ENCODE measurements around the gene CRAMP1.
"Not testable (repeated sequence)": the region's sequence is repeated elsewhere in the genome, so short reads cannot be mapped to it uniquely, and the experiment has no call there.

Gene CRAMP1

DNA sequence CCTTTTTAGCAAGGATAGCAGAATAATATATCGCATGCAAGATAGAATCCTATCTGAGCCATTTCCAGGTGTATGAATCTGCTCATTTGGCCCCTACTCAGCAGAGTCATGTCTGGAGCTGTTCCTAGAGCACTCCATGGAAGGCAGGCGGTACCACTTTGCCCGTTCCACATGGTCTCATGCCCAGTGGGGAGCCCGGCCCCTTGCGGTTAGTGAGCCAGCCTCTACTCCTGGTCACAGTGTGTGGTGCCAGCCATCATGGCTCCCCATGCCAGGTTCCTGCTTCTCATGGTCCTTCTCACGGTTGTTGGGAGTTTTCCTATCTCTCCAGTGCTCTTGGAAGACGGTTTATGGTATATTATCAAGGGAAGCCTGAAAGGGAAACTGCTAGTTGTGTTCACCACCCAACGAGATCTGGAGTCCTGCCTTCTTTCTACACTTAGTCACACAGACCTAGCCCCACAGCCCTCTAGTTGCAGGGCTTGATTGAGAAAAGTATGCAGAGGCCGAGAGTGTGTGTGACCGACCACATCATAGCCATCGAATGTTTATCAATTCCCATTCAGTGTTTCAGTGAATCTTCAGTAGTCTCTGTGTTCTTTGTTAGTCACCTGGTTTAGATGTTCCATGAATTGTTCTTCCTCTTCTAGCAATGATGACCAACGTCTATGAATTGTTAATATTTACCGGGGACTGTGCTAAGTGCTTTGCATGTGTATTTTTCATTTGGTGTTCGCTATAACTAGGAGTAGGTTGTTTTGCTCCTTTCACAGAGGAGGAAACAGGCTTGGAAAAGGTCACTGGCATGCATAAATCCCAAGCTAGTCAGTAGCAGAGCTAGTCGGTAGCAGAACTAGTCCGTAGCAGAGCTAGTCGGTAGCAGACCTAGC is 75.5 kb downstream of the CRAMP1 start:
- DNase-seq (ENCODE audit: low read depth) = no peak

DNA sequence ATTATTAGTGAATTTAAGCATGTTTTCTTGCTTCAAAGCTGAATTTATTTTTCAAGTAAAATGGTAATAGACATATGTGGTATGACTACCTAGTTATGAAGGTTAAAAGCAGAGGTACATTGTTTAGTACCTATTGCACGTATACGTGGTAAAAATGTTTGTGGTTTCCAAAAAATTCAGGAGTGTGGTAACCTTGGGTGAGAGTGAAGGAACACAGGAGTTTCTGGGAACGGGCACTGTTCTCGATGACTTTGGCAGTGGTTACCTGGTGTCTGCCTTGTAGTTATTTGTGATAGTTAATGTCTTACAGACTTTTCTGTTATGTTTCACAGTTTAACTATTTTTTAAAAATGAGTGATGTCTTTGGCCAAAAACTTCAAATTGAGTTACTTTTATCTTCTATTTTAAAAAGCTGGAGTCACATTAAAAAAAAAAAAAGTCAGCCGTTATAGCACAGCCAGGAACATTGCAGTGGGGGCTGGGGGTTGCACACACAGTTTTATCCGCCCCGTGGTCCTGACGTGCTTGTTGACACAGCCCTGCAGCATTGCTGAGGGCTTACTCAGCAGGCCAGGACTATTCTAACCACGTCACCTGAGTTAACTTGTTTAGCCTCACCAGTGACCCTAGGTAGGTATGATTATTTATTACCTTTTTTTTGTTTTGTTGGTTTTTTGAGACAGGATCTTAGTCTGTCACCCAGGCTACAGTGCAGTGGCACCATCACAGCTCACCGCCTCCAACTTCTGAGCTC is 76.8 kb downstream of the CRAMP1 start:
- DNase-seq (ENCODE audit: low read depth) = no peak

DNA sequence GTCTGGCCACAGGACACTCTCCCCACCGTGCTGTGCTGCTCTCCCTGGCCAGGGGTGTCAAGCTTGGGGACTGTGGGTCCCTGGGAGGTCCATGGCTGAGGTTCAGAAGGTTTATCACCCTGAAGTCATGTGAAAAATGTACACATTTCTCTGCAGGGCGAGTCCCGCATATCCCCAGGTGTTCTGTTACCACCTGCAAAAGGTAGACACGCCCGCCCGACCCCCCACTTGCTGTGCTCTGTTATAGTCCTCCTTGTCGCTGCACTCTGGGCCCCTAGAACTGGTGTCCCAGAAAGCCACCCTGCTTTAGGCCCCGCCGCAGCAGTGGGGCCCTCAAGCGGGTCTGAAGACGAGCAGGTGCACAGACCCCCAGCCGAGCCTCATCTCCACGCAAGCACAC is 77.7 kb downstream of the CRAMP1 start:
- DNase-seq (ENCODE audit: low read depth) = no peak

DNA sequence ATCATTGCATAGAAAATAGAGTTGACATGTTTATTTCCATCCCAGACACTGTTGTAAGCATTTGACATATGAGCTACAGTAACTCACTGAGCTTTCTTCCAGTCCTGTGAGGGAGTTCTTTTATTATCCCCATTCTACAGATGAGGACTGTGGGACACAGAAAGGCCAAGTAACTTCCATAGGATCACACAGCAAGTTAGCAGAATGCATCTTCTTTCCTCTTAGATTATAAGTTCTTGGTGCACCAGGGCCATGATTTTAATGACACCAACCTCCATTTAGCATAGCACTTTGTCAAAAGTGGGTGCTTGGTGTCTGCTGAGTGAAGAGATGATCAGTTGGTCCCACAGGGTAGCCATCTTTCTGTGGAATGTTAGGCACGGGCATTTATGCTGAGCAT is 78.7 kb downstream of the CRAMP1 start:
- no peak for DNase-seq (ENCODE audit: low read depth)

DNA sequence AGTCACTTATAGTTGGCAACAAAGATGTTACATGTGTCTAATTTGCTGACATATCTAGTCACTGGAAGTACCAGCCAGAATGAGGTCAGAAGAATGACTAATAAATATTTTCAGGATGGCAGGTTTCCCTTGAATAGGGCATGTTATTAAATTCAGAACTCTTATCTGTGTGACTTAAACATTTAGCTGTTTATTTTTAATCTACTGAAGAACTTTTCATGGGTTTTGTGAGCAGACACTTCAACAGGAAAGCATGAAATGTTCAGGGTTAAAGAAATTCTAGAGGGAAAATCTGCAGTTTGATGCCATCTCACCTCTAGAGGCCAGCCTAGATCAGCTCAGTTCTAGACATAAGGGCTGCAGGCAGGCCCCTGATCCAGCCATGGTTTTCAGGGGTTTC is 79.1 kb downstream of the CRAMP1 start:
- DNase-seq (ENCODE audit: low read depth) = no peak

DNA sequence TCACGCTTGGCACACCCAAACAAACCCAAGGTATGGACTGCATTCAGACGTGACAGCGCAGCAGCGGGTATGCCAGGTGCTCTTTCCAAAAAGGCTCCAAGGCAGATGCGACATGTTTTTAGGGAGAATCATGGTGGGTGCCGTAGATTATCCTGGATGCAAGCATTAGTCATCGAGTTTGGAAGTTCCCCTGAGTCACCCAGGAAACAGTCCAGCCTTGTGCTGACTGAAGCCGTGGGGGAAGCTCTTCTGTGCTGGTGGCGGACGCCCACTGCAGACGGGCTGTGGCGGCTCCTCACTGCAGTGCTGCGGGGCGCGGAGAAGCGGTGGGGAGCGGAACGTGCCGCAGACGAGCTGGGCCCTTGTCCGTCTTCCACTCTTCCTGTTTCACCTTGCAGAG is 79.8 kb downstream of the CRAMP1 start:
- DNase-seq (ENCODE audit: low read depth) = no peak

DNA sequence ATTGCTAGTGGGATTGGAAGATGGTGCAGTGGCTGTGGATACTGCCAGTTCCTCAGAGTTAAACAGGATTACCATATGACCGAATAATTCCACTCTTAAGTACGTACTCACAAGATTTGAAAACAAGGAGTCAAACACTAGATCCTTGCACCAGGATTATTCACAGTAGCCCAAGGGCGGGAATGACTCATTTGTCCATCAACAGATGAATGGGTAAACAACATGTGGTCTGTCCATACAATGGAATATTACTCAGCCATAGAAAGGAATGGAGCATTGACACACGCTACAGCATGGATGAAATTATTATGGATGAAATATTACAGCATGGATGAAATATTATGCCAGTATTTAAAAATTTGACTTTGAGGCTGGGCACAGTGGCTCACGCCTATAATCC is 84.7 kb downstream of the CRAMP1 start:
- no peak for DNase-seq (ENCODE audit: low read depth)

DNA sequence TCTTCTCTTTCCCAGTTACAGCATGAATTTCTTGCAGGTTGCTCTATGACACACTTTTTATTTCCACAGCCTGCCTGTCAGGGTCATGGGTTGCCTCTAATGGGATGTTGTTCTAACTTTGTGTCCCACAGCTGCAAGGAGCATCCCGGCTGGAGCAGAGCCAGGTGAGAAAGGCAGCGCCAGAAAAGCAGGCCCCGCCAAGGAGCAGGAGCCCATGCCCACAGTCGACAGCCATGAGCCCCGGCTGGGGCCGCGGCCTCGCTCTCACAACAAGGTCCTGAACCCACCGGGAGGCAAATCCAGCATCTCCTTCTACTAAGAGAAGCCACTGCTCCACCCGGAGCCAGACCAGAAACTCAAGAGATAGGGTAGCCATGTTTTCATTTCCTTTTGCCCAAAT is 86.5 kb downstream of the CRAMP1 start:
- no peak for DNase-seq (ENCODE audit: low read depth)

DNA sequence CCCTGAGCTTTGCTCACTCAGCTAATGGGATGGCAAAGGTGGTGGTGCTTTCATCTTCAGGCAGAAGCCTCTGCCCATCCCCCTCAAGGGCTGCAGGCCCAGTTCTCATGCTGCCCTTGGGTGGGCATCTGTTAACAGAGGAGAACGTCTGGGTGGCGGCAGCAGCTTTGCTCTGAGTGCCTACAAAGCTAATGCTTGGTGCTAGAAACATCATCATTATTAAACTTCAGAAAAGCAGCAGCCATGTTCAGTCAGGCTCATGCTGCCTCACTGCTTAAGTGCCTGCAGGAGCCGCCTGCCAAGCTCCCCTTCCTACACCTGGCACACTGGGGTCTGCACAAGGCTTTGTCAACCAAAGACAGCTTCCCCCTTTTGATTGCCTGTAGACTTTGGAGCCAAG is 88.1 kb downstream of the CRAMP1 start:
- DNase-seq (ENCODE audit: low read depth) = no peak

DNA sequence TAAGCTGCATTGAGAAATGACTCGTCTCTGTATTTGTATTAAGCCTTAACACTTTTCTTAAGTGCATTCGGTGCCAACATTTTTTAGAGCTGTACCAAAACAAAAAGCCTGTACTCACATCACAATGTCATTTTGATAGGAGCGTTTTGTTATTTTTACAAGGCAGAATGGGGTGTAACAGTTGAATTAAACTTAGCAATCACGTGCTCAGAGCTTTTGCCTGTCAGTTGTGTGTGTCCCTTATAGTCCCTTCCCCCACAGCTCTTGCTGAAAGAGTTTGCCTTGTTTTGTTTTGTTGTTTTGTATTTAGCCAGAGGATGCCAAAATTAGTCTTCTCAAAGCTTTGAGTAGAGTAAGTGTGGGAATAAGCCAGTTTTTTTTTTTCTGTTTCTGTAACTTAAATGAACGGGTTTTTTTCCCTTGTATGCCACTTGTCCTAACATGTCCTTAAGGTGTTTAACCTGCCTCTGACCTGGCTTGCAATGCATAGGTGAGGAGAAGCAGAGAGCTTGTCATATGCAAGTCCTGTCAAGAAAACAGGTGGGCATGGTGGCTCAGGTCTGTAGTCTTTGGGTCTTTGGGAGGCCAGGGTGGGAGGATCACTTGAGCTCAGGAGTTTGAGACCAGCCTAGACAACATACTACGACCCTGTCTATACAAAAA is 89.2 kb downstream of the CRAMP1 start:
- no peak for DNase-seq (ENCODE audit: low read depth)

DNA sequence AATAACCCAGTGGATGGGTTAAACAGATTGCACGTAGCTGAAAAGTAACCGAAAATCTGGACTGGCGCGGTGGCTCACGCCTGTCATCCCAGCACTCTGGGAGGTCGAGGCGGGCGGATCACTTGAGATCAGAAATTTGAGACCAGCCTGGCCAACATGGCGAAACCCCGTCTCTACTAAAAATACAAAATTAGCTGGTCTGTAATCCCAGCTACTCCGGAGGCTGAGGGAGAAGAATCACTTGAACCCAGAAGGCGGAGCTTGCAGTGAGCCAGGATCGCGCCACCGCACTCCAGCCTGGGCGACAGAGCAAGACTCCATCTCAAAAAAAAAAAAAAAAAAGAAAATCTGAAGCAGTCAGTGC is 93.1 kb downstream of the CRAMP1 start:
- DNase-seq (ENCODE audit: low read depth) = not testable (repeated sequence)

DNA sequence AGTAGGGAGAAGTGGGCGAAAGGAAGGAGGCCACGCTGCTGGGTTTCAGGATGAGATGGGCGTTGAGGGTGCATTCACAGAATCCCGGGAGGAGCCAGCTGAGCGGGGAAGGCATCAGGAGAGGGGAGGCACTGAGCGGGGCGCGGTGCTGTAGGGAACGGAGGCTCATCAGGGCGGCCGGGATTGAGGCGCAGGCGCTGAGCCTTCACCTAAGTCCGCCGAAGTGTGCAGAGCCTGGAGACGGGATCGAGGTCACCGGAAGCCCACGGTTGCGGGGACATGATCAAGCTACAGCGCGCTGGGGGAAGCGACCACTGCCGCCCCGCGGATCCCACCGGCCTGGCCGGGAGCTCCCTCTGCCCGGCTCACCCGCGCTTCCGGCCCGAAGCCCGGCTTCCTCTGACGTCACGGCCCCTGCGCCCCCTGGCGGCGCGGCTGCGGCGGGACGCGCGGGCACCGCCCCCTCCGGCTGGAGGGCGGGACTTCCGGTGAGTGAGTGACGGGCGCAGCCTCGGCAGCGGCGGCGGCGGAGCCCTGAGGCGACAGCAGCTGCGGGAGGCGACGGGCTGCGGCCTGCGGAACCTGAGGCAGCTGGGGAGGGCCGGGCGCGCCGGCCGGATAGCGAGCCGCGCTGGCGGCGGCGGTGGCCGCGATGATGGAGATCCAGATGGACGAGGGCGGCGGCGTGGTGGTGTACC is 93.7 kb downstream of the CRAMP1 start, which contains the start of gene MAPK8IP3:
MAPK8IP3 (plus strand) TSS at position 508 of the 698 bp plus-strand sequence; CDS start at position 653, 145 bp downstream.
- DNase-seq (ENCODE audit: low read depth) = peak; percentile 88

DNA sequence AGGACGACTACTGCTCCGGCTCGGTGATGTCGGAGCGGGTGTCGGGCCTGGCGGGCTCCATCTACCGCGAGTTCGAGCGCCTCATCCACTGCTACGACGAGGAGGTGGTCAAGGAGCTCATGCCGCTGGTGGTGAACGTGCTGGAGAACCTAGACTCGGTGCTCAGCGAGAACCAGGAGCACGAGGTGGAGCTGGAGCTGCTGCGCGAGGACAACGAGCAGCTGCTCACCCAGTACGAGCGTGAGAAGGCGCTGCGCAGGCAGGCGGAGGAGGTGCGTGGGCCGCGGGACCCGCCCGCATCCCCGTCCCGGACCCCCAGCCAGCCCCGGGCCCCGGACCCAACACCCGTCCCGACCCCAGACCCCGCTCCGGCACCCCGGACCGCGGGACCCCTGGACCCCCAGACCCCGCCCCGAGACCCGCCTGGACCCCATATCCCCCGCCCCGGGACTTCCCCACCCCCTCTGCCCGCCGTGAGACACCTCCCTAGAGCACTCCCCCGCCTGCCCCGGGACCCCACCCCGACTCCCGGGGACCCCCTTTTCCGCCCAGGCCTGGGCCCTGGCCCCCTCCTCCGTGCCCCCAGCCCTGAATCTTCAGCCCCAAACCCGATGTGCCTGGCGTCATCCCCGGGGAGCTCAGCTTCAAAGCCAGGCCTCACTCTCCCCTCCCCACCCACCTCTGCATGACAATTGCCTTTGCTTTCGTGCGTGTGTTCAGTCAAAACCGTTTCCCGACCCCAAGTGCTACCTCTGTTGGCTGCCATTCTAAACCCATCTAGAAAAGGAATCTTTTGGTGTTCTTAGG is 94.4 kb downstream of the CRAMP1 start:
- no peak for DNase-seq (ENCODE audit: low read depth)

DNA sequence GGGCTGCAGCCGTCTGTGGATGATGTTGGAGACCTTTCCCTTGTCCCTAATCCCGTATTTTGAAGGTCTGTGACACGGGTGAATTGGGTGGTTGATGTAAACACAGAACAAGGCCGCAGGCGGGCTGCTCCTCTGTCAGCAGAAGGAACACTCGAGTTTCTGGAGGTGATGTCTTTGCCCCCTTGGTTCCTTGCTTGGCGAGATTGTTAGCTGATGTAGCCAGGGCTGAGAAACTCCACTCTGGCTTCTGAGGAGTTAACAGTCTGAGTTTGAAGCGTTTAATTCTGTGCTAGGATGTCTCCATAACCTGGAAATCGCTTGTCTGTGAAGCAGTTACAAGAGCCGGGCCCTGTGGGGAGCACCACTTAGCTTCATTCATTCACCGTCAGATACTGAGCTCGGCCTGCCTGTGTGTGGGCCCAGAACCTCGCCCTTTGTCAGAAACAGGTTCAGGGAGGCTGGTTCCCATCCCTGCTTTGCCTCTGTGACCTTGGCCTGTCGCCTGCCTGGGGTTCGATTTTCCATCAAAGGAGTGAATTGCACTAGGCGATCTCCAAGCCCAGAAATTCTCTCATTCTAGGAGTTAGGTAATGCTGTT is 95.1 kb downstream of the CRAMP1 start:
- DNase-seq (ENCODE audit: low read depth) = no peak

DNA sequence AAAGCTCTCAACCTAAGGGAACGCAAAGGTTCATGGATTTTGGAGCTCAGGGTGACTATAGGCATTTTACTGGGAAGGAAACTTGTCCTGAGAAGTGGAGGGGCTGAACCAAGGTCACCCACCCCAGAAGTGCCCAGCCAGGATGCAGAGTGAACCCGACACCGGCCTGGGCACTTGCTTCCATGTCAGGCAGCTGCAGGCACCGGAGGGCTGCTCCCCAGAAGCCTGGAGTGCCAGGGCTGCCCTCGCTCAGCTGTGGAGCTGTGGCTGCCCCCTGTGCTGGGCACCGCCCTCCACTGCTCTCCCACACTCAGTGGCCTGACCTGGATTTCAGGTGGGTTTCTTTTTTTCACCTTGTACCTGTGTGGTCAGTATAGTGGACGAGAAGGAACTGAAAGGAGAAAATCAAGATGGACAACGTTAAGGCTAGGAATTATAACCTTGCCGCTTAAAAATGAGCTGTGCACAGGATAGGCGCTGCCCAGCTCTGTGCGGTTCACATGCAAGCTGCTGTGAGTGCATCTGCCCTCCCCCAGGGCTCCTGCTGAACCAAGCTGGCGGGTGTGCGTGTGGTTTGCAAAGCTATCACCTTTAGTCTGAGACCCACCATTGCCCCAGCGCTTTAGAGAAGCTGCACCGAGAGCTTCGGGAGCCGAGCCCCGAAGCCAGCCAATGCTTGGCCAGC is 96.1 kb downstream of the CRAMP1 start:
- DNase-seq (ENCODE audit: low read depth) = no peak

DNA sequence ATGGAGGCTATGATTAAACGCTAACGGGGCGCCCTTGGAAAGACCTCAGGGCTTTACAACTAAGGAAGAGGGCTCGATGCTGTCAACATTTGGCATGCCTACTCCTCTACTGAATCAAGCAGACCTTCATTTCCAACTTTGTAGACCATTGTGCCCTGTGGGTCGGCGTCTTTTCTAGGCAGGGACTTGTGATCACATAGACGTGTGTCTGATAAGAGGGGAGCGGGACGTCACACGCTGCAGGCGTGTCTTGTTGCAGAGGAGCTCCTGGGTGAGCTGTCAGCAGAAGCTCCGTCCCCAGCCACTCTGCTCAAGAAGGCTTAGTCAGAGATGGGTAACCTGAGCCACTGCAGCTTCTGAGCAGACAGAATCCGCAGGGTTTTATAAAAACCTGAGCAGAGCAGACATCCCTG is 96.6 kb downstream of the CRAMP1 start:
- no peak for DNase-seq (ENCODE audit: low read depth)

DNA sequence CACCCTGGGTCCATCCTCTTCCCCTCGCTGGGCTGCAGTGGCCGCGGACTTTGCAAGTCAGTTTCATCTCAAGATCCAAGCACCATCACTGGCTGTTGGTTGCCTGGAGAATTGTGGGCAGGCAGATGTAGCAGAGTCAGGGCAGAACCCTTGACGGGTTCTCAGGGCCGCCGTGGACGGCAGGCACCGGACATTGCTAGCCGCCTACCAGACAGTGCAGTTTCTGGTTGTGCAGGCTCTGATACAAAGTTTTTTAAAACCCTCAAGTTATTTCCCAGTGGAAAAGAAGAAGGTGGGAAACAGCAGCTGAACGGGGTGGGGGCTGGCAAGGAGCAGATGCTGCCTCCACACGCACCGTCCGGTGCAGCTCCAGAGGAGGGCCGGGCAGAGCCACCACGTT is 97.2 kb downstream of the CRAMP1 start:
- DNase-seq (ENCODE audit: low read depth) = no peak

DNA sequence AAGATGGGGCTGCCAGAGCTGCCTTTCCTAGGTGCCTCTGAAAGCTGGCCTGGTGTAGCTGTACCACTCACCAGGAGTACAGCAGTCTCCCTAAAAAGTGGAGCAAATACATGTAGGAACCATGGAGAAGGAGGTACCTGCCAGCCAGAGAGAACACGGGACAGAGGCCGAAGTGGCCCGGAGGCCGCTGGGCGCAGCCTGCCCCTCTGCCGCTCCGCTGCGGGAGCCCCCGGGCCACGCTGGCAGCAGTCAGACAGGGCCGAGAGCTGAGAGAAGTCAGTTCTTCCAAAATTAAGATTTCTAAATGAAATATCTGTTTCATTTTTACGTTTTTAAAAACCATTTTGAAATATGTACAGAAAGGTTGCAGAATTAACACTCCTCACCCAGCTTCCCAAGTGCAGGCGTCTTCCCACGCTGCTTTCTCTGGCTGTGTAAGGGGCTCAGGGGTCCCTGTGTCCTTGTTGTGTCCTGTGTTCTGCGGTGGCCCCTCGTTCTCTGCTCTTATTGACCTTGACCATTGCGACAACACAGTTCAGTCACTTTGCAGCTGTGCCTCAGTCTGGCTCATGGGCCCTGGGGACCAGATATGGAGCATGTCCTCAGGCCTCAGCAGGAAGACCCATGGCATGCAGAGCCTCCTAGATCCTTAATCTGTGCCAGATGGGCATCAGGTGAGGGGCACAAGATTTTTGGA is 98.8 kb downstream of the CRAMP1 start:
- no peak for DNase-seq (ENCODE audit: low read depth)

DNA sequence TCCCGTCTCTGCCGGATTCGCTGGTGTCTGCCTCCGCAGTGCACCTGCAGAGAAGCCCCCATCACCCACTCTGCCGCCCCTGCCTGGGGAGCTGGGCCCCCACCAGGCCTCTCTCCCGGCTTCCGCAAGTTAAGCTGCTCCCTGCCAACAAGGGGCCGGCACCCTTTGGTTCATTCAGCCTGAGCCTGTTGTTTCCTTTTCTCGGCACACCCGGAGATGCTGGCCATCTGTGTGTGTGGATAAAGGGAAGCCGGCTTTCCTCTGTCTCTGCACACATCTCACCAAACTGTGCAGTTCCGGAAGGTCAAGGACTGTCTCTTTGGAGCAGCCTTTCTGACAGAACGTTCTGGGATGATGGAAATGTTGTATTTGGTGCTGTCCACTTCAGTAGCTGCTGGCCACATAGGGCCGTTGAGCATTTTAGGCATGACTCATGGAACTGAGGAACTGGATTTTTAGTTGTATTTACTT is 100.7 kb downstream of the CRAMP1 start:
- DNase-seq (ENCODE audit: low read depth) = no peak

DNA sequence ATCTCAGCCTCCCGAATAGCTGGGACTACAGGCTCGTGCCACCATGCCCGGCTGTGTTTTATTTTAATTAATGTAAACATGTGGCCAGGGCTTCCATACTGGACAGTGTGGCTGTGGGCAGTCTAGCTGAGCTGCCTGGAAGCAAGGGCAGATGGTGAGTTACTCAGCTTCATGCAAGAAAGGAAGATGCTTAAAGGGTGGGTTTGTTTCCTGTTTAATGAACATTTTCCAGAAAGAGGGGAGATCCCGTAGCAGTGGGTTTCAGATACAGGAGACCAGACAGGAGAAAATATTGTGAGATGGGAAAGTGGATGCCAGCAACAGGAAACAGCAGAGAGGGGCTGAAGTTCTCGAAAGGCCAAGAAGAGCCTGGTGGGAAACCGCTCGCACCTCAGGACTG is 101.2 kb downstream of the CRAMP1 start:
- DNase-seq (ENCODE audit: low read depth) = no peak
